IPS-18c (cell line): Measurements from ENCODE around the gene ERMARD.
"Not testable (repeated sequence)": the region's sequence is repeated elsewhere in the genome, so short reads cannot be mapped to it uniquely, and the experiment has no call there.

Source experiments
- H3K4me3 ChIP-seq: 2 replicates; pipeline ENCODE4 v1.7.0; 2013; ENCODE audit warnings: low read depth, mild to moderate bottlenecking, low read length, moderate library complexity; ENCODE audit not compliant: insufficient read depth
- H3K9me3 ChIP-seq: one replicate; pipeline ENCODE4 v1.6.1; 2013; ENCODE audit warnings: mild to moderate bottlenecking, low read length, moderate library complexity; ENCODE audit not compliant: control insufficient read depth, insufficient read depth

Gene ERMARD

GRCh38 chr6:169725125-169726048 lies 26.0 kb upstream of the ERMARD start:
- H3K4me3 ChIP-seq, result peak overlapping the region; percentile 87

DNA sequence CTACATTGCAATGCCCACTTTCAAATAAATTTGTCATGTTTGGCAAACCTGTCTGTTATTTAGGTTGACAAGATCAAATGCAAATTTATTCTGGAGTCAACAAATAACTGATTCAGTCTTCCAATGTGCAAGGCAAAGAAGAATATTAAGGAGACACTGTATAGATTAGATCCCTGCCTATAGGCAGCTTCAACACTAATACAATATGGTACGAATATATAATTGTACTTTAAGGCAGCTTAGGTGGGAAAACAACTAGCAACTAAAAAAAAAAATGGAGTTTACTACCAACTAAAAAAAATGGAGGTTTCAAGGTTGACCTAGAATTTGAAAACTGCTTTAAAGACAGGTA lies 25.4 kb upstream of the ERMARD start:
- Histone ChIP-seq H3K9me3 (no peaks in the 10 kb centered on the region), H3K4me3 (no peak overlapping the region)

More at GRCh38 chr6:169725125-169726048, 26.0 kb upstream of the ERMARD start:
- H3K9me3 ChIP-seq, result no peaks in the 10 kb centered on the region

DNA sequence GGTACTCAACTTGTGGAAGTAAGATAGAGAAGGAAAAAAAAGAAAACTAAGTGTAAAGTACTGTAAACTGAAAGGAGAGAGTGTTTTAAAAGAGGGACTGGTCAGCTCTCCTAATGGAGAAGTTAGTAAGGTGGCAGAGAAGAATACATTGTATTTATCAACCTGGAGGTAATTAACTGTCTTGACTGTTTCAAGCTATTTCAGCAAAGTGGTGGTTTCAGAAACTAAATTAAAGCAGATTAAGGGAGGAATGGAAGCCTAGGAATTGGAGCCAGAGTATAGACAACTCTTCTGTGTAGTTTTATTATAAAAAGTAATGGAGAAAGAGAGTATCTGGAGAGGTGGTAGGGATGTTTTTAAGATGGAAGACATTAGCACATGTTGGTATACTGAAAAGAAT lies 24.5 kb upstream of the ERMARD start:
- Histone ChIP-seq H3K9me3 (no peaks in the 10 kb centered on the region), H3K4me3 (no peak overlapping the region)

GRCh38 chr6:169729961-169730360 lies 21.5 kb upstream of the ERMARD start:
- H3K4me3 ChIP-seq, result no peak overlapping the region
- no peaks in the 10 kb centered on the region for H3K9me3 ChIP-seq

- H3K4me3 ChIP-seq, result no peak overlapping the region
These were observed 13.0 kb upstream of the ERMARD start for GRCh38 chr6:169738204-169738975.

GRCh38 chr6:169738976-169739529 lies 12.4 kb upstream of the ERMARD start:
- Histone ChIP-seq H3K9me3 (no peaks in the 10 kb centered on the region), H3K4me3 (no peak overlapping the region)

More at GRCh38 chr6:169738204-169738975, 13.0 kb upstream of the ERMARD start:
- no peaks in the 10 kb centered on the region for H3K9me3 ChIP-seq

DNA sequence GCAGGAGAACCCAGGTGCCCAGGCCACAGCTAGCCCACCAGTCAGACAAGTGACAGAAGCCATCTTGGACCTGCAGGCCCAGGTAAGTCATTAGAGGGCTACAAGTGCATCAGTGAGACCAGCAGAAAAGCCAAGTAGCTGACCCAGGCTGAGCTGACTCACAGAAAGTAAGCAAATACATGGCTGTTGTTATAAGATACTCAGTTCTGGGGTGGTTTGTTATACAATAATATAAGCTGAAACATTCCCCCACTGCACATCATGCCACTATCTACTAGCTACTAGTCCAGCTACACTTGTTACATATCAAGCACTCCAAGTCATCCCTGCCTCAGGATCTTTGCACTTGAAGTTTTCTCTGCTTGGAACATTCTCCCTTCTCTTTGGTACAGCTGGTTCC lies 10.1 kb upstream of the ERMARD start:
- Histone ChIP-seq H3K9me3 (no peaks in the 10 kb centered on the region), H3K4me3 (no peak overlapping the region)

DNA sequence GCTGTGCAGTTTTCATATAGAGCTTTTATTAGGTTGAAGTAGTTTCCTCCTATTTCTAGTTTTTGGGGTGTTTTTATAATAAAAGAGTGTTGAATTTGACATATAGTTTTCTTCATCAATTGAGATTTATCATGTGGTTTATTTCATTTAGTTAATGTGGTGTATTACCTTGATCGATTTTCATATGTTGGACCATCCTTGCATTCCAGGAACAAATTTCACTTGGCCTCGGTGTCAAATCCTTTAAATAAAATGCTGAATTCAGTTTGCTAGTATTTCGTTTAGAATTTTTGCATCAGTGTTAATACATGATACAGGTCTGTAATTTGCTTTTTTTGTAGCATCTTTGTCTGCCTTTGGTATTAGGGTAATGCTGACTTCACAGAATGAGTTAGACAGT lies 6.0 kb upstream of the ERMARD start:
- no peaks in the 10 kb centered on the region for H3K9me3 ChIP-seq
- no peak overlapping the region for H3K4me3 ChIP-seq

GRCh38 chr6:169746556-169746955 lies 4.9 kb upstream of the ERMARD start:
- Histone ChIP-seq H3K4me3 (no peak overlapping the region), H3K9me3 (no peaks in the 10 kb centered on the region)

DNA sequence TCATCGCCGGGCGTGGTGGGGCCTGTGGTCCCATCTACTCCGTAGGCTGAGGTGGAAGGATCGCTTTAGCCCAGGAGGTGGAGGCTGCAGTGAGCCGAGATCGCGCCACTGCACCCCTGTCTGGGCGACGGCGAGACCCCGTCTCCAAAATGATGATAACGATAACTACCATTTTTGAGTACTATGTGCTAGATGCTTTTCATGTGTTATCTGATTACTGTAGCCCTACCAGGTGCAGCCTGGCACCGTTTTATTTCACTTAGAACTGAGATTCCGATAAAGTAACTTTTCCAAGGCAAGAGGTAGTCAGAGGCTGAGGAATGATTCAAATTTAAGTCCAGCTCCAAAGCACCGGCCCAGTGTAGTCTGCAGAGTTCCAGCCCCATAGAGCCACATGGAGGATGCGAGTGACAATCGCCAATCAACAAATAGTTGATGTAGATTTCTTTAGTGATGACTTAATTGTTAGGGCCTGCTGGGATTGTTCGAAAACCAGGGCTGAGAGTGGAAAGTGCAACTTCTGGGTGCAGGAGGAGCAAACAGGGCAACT lies 727 bp downstream of the ERMARD start:
- Histone ChIP-seq H3K4me3 (peak overlapping the region; percentile 55), H3K9me3 (no peaks in the 10 kb centered on the region)

GRCh38 chr6:169755162-169755561 lies 3.7 kb downstream of the ERMARD start:
- no peaks in the 10 kb centered on the region for H3K9me3 ChIP-seq
- no peak overlapping the region for H3K4me3 ChIP-seq

DNA sequence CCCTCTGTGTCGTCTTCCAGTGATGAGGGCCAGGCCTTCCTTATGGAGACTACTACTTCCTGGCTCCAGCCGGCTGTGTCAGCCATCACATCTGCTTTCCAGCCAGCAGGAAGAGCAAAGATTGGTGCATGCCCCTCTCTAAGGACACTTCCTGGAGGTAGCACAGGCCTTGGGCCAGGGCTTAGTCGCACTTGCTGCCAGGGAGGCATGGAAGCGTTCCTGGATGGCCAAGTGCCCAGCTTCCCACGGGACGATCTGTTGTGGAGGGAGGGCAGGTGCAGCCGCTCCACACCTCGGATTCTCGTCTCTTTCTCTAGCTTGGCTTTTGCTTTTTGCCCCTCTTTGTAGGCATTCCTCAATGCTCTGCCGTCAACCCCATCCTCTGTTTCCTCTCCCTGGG lies 11.9 kb downstream of the ERMARD start:
- H3K9me3 ChIP-seq, result no peaks in the 10 kb centered on the region
- H3K4me3 ChIP-seq, result no peak overlapping the region

DNA sequence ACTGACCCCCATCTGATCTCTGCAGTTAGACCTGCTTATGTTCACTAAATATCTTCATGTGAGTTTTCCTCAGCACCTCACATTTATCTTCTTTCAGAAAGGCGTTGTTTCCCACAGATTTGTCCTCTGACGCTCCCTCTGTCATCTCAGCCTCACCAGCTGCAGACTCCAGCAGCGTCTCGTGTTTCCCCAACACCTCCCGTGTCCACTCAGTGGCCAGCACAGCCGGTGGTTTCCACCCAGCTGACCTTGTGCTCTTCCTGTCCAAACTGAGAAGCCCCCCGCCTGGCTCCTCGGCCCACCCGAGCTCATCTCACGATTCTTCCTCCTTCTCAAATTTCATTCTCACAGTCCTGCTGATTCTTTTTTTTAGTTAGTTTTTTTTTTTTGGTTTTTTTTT lies 12.5 kb downstream of the ERMARD start:
- H3K4me3 ChIP-seq, result no peak overlapping the region
- no peaks in the 10 kb centered on the region for H3K9me3 ChIP-seq

- H3K4me3 ChIP-seq, H3K9me3 ChIP-seq: not testable (repeated sequence)
These were observed 14.4 kb downstream of the ERMARD start for GRCh38 chr6:169765789-169766188.

DNA sequence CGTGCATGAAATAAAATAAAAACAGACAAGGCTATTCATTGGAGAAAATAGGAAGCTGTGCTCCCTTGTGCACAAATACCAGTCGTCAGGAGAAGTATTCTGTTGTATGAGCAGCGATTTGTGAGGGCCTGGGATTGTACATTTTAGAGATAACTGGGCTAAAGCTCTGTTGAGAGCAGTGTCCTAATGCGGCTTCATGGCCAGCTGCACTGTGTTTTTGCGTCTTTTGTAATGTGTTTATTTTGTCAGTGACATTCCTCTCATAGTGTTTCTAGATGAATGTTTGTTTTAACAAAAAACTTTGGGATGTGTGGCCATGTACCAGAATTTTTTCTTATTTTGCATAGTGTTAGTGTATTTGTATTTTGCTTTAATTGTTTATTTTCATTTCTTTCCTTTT lies 14.8 kb downstream of the ERMARD start:
- H3K9me3 ChIP-seq, result no peaks in the 10 kb centered on the region
- H3K4me3 ChIP-seq, result no peak overlapping the region

- Histone ChIP-seq H3K4me3 (no peak overlapping the region), H3K9me3 (no peaks in the 10 kb centered on the region)
These were observed 15.7 kb downstream of the ERMARD start for GRCh38 chr6:169766921-169767736.

DNA sequence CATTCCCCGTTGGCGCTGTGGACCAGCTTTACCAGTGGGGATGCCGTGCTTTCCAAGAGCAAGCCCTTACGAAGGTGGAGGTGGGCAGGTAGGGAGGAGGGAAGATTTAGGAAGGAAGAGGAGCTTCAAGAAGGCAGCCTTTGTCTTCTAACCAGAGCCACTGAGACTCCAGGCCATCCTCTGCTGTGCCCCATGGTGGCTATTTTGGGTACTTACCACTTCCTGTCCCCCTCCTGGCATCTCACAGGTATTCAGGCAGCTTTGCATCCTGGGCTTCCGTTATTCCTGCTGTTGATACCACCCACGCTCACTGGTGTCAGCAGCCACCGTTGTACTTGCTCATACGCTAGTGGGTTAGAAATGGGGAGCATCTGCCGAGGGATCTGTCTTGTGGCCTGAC lies 22.9 kb downstream of the ERMARD start:
- no peak overlapping the region for H3K4me3 ChIP-seq
- no peaks in the 10 kb centered on the region for H3K9me3 ChIP-seq
